K562 treated with DMSO at 1 percent for 24 hours (cell line): ENCODE results near the gene DYNC2H1. TPM values are rescaled to one million over a fixed set of nuclear protein-coding genes. Genes with fewer than 3 reads are reported as not detected.

Source experiments
- total RNA-seq: library from RNA; unstranded; fragments of 300-600 nt; gene quantifications from 2 replicates; pipeline ENCODE4 v1.2.3, GENCODE V29; 2022; ENCODE audit warnings: low read depth; ENCODE audit not compliant: insufficient read depth

The DYNC2H1 gene, protein sequence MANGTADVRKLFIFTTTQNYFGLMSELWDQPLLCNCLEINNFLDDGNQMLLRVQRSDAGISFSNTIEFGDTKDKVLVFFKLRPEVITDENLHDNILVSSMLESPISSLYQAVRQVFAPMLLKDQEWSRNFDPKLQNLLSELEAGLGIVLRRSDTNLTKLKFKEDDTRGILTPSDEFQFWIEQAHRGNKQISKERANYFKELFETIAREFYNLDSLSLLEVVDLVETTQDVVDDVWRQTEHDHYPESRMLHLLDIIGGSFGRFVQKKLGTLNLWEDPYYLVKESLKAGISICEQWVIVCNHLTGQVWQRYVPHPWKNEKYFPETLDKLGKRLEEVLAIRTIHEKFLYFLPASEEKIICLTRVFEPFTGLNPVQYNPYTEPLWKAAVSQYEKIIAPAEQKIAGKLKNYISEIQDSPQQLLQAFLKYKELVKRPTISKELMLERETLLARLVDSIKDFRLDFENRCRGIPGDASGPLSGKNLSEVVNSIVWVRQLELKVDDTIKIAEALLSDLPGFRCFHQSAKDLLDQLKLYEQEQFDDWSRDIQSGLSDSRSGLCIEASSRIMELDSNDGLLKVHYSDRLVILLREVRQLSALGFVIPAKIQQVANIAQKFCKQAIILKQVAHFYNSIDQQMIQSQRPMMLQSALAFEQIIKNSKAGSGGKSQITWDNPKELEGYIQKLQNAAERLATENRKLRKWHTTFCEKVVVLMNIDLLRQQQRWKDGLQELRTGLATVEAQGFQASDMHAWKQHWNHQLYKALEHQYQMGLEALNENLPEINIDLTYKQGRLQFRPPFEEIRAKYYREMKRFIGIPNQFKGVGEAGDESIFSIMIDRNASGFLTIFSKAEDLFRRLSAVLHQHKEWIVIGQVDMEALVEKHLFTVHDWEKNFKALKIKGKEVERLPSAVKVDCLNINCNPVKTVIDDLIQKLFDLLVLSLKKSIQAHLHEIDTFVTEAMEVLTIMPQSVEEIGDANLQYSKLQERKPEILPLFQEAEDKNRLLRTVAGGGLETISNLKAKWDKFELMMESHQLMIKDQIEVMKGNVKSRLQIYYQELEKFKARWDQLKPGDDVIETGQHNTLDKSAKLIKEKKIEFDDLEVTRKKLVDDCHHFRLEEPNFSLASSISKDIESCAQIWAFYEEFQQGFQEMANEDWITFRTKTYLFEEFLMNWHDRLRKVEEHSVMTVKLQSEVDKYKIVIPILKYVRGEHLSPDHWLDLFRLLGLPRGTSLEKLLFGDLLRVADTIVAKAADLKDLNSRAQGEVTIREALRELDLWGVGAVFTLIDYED (N-terminal part only)
- 0.21 and 0.57 TPM in 2 replicates for total RNA-seq

GRCh38 chr11:103108933-103109817 lies at the start of gene DYNC2H1:
Gene DYNC2H1, plus strand, starts transcription at chr11:103109426. Its CDS starts 149 bp downstream, at chr11:103109575.

GRCh38 chr11:103091801-103092524 lies 17.3 kb upstream of the DYNC2H1 start, which contains the start of gene DCUN1D5:
Gene DCUN1D5, minus strand, starts transcription at chr11:103092160. Its CDS starts 288 bp downstream, at chr11:103091872.

Other genes with a start within 250 kb of the DYNC2H1 start
- not detected in 2 replicates for gene MMP12, start 234.4 kb upstream of the DYNC2H1 start, total RNA-seq
- gene MMP13, start 153.7 kb upstream of the DYNC2H1 start, total RNA-seq = not detected in 2 replicates
- gene DCUN1D5, start 17.3 kb upstream of the DYNC2H1 start, total RNA-seq = 51.5 and 66.4 TPM in 2 replicates